ENCODE measurements around the gene STAT5B.
"Not testable (repeated sequence)": the region's sequence is repeated elsewhere in the genome, so short reads cannot be mapped to it uniquely, and the experiment has no call there.

STAT5B gene

GRCh38 chr17:42276359-42276608 lies at the start of gene STAT5B:
Gene STAT5B (minus strand): TSS chr17:42276391. CDS start chr17:42232127, 44,264 bp downstream.
- DNase-seq = peak; percentile 79

- no peak for DNase-seq
Observed at GRCh38 chr17:42325026-42325425, 48.8 kb upstream of the STAT5B start.

- no peak for DNase-seq
Observed at GRCh38 chr17:42323268-42323773, 47.1 kb upstream of the STAT5B start.

- peak; percentile 98 for DNase-seq
Observed at GRCh38 chr17:42322382-42323267, 46.4 kb upstream of the STAT5B start.

- no peak for DNase-seq
Observed at GRCh38 chr17:42321555-42321954, 45.4 kb upstream of the STAT5B start.

DNA sequence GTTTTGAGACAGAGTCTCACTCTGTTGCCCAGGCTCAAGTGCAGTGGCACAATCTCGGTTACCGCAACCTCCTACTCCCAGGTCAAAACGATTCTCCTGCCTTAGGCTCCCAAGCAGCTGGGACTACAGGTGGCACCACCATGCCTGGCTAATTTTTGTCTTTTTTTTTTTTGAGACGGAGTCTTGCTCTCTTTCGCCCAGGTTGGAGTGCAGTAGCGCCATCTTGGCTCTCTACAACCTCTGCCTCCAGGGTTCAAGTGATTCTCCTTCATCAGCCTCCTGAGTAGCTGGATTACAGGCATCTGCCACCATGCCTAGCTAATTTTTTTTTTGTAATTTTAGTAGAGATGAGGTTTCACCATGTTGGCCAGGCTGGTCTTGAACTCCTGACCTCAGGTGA lies 41.8 kb upstream of the STAT5B start:
- DNase-seq = not testable (repeated sequence)

GRCh38 chr17:42317266-42317845 lies 41.2 kb upstream of the STAT5B start:
- DNase-seq = no peak

DNA sequence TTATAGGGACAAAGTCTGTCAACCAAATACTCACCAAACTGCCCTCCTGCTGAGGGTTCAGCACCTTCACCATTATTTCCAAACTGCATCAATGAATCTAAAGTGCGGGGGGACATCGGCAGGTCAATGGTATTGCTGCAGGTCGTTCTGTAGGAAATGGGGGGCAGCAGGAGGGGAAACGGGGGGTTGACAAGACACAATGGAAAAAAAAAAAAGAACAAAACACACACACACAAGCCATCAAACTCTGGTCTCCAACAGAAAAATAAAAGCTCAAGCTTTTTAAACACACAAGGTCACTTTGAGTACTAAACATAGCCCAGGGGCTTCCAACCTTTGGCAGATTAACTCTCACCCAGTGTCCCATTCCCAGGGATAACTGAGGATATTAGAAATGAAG lies 40.6 kb upstream of the STAT5B start:
- DNase-seq = no peak

- DNase-seq = peak; percentile 56
Observed at GRCh38 chr17:42315402-42316156, 39.4 kb upstream of the STAT5B start.

GRCh38 chr17:42313773-42314566 lies 37.8 kb upstream of the STAT5B start:
- peak; percentile 59 for DNase-seq

DNA sequence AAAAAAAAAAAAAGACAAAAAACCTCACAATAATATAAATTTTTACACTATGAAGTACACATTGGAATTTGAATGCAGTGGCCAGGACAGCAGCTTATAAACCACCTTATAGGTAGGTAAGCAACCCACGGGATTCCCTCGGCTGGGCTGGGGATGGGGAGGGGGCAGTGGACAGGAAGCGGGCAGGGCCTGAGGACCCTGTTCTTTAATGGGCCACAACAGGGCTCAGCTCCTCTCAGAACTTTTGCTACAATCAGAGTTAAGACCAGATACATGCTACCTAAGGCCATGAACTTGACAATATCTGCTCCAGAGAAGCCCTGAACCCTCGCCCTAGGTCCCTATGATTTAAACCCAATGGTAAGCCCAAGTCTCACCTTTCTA lies 37.2 kb upstream of the STAT5B start:
- DNase-seq = no peak

GRCh38 chr17:42312285-42313130 lies 36.3 kb upstream of the STAT5B start:
- DNase-seq = peak; percentile 84

DNA sequence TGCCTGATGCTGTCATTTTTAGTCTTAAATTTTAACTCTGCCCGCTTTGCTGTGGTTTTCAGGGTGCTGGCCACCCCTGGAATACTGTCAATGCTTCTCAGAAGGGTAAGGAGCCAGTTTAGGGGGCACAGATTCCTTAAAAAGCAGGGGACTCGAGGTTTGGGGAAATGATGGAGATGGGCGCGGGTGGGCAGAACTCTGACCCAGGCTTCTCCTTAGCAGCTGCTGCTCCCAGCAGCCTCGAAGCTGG lies 35.8 kb upstream of the STAT5B start:
- no peak for DNase-seq

GRCh38 chr17:42311240-42312034 lies 35.2 kb upstream of the STAT5B start:
- DNase-seq = peak; percentile 27

- peak; percentile 29 for DNase-seq
Observed at GRCh38 chr17:42310787-42311215, 34.6 kb upstream of the STAT5B start.

DNA sequence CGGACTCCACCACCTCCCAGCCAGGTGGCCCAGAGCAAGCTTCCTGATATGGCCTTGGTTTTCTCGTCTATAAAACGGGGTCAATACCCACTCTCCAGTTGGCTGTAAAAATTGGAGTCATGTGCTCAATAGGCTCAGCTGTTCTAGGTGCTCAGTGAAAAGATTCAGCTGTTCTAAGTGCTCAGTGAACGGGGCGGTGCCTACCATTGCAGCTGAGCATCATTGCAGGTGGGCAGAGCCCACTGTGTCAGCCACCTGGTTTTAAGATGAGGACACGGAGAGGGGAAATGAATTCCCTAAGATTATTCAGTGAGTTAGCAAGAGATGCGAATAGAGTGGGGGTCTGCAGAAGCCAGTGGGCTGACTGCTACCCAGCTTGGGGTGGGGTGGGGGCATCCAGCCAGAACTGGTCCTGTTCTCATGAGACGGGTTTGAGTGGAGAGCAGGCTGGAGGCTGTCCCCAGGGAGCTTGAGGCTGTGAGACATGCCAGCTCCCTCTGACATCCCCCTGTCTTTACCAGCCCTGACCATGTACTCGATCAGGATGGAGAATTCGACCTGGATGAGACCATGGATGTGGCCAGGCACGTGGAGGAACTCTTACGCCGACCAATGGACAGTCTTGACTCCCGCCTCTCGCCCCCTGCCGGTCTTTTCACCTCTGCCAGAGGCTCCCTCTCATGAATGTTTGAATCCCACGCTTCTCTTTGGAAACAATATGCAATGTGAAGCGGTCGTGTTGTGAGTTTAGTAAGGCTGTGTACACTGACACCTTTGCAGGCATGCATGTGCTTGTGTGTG lies 34.0 kb upstream of the STAT5B start:
- DNase-seq = no peak

DNA sequence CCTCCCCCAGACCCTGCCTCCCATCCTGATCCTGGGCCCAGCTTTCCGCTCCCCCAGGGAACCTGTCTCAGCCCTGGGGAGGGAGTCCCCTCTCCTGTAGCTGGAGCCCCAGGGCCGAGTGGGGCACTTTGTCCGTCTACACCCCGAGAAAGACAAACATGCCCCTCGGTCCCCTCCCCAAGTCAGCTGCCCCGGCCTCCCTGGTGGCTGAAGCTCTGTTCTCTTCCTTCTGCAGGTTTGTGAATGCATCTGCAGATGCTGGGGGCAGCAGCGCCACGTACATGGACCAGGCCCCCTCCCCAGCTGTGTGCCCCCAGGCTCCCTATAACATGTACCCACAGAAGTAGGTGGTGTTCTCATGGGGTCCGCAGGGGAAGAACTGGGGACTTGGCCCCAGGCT lies 33.0 kb upstream of the STAT5B start:
- no peak for DNase-seq

DNA sequence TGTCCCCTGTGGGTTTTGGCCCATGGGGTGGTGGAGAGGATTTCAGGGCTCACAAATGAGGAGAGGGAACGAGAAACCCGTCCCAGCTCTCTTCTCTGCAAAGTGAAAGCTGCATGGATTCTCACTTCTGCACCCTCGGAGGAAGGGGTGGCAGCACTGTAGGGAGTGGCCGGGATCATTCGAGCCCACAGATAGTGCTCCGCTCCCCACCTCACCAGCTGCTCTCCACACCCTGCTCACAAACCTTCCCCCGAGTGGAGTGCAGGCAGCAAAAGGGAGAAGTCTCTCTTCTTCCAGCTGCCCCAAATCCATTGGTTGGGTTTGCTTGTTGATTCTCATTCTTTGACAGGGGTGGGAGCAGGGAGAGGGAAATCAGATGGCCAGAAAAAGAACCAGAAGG lies 32.3 kb upstream of the STAT5B start:
- no peak for DNase-seq

DNA sequence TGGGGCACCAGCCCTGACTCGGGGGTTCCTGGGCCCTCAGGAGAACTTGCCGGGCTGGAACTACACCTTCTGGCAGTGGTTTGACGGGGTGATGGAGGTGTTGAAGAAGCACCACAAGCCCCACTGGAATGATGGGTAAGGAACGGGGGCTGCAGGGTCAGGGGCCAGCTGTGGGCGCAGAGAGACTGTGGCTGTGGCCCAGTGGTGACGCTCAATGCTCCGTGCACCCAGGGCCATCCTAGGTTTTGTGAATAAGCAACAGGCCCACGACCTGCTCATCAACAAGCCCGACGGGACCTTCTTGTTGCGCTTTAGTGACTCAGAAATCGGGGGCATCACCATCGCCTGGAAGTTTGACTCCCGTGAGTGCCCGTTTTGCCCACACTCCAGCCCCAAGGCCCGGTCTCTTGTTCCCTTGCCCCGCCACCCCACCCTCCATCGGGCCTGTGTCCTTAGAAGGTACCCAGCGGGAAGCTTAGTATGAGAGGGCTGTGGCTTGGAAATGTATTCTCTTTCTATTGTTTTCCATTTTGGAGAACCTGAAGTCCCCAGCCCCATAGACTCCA lies 31.3 kb upstream of the STAT5B start:
- DNase-seq = no peak

- no peak for DNase-seq
Observed at GRCh38 chr17:42306385-42306667, 30.1 kb upstream of the STAT5B start.

Measured in CD4-positive, alpha-beta T cell treated with Interleukin-17A for 4 hours (primary cell).